Mucosa of descending colon (tissue), 3 donors: ENCODE results near the gene FUT1. TPM values are rescaled to one million over a fixed set of nuclear protein-coding genes. Genes with fewer than 3 reads are reported as not detected.
"Not testable (repeated sequence)": the region's sequence is repeated elsewhere in the genome, so short reads cannot be mapped to it uniquely, and the experiment has no call there.

Source experiments
- ATAC-seq: fragments of 200-7000 bp; cut with Tn5 transposase; one replicate; pipeline ENCODE4 v1.9.1; 2020; ENCODE audit warnings: mild to moderate bottlenecking, moderate library complexity
- DNase-seq, 3 donors: peaks; one replicate each; pipeline ENCODE4 v3.0.0-alpha.2; 2020
- H3K36me3 ChIP-seq: fragments of 200-600 bp; one replicate; pipeline ENCODE4 v1.8.0; 2021; ENCODE audit warnings: low read depth, mild to moderate bottlenecking
- H3K4me1 ChIP-seq: fragments of 200-600 bp; one replicate; pipeline ENCODE4 v1.8.0; 2021; ENCODE audit warnings: low read depth, mild to moderate bottlenecking
- H3K4me3 ChIP-seq: fragments of 200-600 bp; one replicate; pipeline ENCODE4 v1.8.0; 2021; ENCODE audit warnings: mild to moderate bottlenecking
- H3K9me3 ChIP-seq: fragments of 200-600 bp; one replicate; pipeline ENCODE4 v1.8.0; 2021; ENCODE audit warnings: mild to moderate bottlenecking
- intact Hi-C, 2 donors: fragments of 100-400 bp; cut with DNase I in 1 of 2; cut with micrococcal nuclease in 1 of 2; formaldehyde crosslinking; loops; one replicate each; pipeline versions ENCODE4 v1.11.0 to v1.11.1; 2022; cut with DNase I, micrococcal nuclease
- total RNA-seq, 3 donors: library from RNA; stranded (reverse); fragmentation: NEBNext Ultra II Directional in 2 of 3; extraction: Animal tissue kit (Norgen Biotek cat#: 25700) in 2 of 3; gene quantifications; one replicate each; pipeline versions ENCODE4 v1.2.1 to v1.2.4, GENCODE V29; 2021 to 2023
- TF ChIP-seq, protein P1 (sequence below): fragments of 200-600 bp; IDR thresholded peaks from one replicate; pipeline ENCODE4 v1.8.0; 2022; ENCODE audit warnings: antibody characterized with exemption, mild to moderate bottlenecking
- donor health status: DM: no; HTN: no; CAD: no; lungs with moderate emphysema.
- donor health status: DM: no; HTN: no; CAD: no.
- donor health status: DM: no; HTN: yes; CAD: no.

Gene FUT1
- total RNA-seq, 3 donors from 2014 or later = 0.17 to 1.5 (median 0.72) TPM

- no peak overlapping the region for H3K4me3 ChIP-seq
- DNase-seq (no peak), ATAC-seq (no peak)
- H3K4me1 ChIP-seq = no peaks in the 10 kb centered on the region
- intact Hi-C loops = no loop called here
- TF ChIP-seq, protein P1, sequence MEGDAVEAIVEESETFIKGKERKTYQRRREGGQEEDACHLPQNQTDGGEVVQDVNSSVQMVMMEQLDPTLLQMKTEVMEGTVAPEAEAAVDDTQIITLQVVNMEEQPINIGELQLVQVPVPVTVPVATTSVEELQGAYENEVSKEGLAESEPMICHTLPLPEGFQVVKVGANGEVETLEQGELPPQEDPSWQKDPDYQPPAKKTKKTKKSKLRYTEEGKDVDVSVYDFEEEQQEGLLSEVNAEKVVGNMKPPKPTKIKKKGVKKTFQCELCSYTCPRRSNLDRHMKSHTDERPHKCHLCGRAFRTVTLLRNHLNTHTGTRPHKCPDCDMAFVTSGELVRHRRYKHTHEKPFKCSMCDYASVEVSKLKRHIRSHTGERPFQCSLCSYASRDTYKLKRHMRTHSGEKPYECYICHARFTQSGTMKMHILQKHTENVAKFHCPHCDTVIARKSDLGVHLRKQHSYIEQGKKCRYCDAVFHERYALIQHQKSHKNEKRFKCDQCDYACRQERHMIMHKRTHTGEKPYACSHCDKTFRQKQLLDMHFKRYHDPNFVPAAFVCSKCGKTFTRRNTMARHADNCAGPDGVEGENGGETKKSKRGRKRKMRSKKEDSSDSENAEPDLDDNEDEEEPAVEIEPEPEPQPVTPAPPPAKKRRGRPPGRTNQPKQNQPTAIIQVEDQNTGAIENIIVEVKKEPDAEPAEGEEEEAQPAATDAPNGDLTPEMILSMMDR = no peak
- H3K9me3 ChIP-seq = no peaks in the 10 kb centered on the region
- no peaks in the 10 kb centered on the region for H3K36me3 ChIP-seq
Observed at GRCh38 chr19:48772503-48772953, 20.1 kb upstream of the FUT1 start.

DNA sequence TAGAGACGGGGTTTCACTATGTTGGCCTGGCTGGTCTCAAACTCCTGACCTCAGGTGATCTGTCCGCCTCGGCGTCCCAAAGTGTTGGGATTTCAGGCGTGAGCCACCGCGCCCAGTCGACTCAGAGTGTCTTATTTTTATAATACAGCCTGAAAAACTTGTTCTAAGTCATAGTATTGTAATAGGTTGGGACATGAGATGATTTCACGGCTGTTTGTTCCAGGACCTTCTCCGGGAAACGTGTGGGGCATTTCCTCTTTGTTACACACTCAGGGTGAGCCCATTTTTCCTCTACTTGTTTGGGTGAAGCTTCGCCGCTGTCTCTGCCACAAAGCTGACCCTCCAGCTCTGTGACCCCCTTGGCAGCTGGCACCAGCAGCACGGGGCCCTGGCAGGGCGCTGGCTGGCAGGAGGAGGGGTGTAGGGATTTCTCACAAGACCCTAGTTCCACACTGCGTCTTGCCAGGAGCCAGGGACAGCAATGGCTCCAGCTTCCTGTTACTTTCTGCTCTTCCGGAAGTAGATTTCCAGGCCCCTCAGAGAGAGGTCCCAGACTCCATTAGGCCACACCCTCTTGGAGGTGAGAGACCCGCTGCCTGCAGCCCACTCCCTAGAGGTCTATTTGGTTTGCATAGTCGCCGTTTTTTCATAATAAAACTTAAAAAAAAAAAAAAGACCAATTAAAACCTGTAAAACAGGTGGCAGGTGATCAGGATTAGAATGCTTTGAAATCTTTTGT is 18.5 kb upstream of the FUT1 start:
- no peak for DNase-seq
- H3K4me3 ChIP-seq = no peak overlapping the region
- no peaks in the 10 kb centered on the region for H3K9me3 ChIP-seq
- H3K36me3 ChIP-seq = no peaks in the 10 kb centered on the region
- TF ChIP-seq, protein P1 = no peak
- no peaks in the 10 kb centered on the region for H3K4me1 ChIP-seq
- intact Hi-C loops = no loop called here
- no peak for ATAC-seq

DNA sequence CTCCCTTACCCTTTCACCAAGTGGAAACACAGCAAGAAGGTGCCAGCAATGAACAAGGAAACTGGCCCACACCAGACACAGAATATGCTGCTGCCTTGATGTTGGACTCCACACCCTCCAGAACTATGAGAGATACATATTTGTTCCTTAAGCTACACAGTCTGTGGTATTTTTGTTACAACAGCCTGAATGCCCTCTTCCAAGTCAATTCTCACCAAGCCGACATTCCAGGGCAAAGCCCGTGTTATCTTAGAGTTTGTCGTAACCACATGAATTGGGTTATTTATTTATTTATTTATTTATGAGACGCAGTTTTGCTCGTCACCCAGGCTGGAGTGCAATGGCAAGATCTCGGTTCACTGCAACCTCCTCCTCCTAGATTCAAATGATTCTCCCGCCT is 17.8 kb upstream of the FUT1 start:
- H3K4me1 ChIP-seq = no peaks in the 10 kb centered on the region
- H3K36me3 ChIP-seq = no peaks in the 10 kb centered on the region
- DNase-seq (no peak), ATAC-seq (no peak)
- TF ChIP-seq, protein P1 = no peak
- H3K4me3 ChIP-seq = no peak overlapping the region
- H3K9me3 ChIP-seq = no peaks in the 10 kb centered on the region
- intact Hi-C loops = no loop called here

DNA sequence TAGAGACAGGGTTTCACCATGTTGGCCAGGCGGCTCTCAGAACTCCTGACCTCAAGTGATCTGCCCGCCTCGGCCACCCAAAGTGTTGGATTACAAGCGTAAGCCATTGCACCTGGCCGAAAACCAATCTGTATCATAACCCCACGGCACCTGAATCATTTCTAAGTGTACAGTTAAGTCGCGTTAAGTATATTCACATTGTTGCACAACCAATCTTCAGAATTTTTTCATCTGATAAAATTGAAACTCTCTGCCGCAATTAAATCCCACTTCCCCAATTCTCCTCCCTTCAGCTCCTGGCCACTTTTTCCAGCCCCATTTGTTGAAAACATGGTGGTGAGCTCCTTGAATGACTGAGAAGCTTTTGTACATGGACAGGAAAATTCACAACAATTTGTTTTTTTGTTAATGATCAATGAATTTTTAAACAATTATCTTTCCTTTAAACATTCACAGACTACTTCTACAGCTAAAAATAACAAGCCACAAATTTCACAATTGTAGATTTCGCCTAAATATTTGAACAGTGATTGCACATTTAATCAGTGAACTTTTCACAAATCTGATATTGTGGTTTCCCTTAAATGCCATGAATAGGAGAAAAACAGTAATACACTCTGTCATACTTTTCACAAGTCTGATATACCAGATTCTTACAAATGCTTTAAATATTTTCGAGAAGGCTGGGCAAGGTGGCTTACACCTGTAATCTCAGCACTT is 16.7 kb upstream of the FUT1 start:
- ATAC-seq = no peak
- no peaks in the 10 kb centered on the region for H3K9me3 ChIP-seq
- intact Hi-C loops = no loop called here
- H3K4me1 ChIP-seq = no peaks in the 10 kb centered on the region
- no peak overlapping the region for H3K4me3 ChIP-seq
- DNase-seq = no peak
- TF ChIP-seq, protein P1 = no peak
- no peaks in the 10 kb centered on the region for H3K36me3 ChIP-seq

- intact Hi-C loops = not testable (repeated sequence)
Observed at GRCh38 chr19:48768171-48768753, 15.8 kb upstream of the FUT1 start.

GRCh38 chr19:48765816-48766215 is 13.4 kb upstream of the FUT1 start:
- H3K36me3 ChIP-seq, DNase-seq, ATAC-seq, H3K9me3 ChIP-seq, intact Hi-C loops, H3K4me1 ChIP-seq, H3K4me3 ChIP-seq: not testable (repeated sequence)

More at GRCh38 chr19:48768171-48768753, 15.8 kb upstream of the FUT1 start:
- not testable (repeated sequence) for DNase-seq, ATAC-seq, H3K9me3 ChIP-seq, H3K4me3 ChIP-seq, H3K4me1 ChIP-seq, H3K36me3 ChIP-seq
